C4-2B (cell line): Measurements from ENCODE around the gene ORMDL1.
A peak's percentile ranks its signal among the peaks of the same experiment; 100 is the strongest.
"Not testable (repeated sequence)": the region's sequence is repeated elsewhere in the genome, so short reads cannot be mapped to it uniquely, and the experiment has no call there.

ENCODE experiments used
- H3K27ac ChIP-seq: fragments of 450-650 bp; 2 replicates; pipeline ENCODE4 v1.5.1; 2017
- CTCF ChIP-seq: fragments of 450-650 bp; conservative IDR thresholded peaks from 2 replicates; pipeline ENCODE4 v1.5.1; 2017; ENCODE audit warnings: mild to moderate bottlenecking
- ZFX ChIP-seq: fragments of 450-650 bp; IDR thresholded peaks from 2 replicates; pipeline ENCODE4 v1.6.1; 2017

ORMDL1 gene

DNA sequence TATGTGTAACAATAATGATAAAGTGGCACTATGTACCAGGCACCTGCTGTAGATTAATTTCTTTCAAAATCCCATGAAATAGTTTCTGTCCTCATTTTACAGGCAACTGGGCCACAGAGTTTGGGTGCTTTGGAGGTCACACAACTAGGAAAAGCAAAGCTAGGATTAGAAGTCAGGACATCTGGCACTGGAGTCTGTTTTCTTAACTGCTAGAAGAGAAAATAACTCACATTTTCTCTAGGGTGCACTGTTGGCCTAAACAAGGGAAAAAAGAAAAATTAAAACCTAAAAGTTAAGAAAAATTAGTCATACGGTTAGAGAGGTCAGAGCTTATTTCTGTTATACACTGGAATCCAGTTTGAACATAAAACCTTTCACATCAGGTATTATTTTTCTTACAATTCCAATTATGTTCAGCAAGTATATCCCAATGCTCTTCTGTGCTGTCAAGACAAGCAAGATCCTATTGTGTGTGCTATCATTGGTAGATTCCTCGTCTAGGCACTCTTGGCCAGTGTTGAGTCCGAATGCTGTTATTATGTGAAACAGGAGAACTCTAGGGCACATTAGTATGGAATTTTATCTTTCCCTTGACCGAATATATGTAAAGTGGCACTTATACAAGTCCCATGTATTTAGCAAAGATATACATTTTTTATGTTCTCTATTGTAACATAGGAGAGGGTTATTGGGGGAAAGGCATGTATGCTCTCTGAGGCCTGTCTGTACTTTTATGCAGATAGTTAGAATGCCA lies 20.1 kb downstream of the ORMDL1 start:
- no peak overlapping the region for H3K27ac ChIP-seq
- no peak for TF ChIP-seq ZFX
- no peak for TF ChIP-seq CTCF

GRCh38 chr2:189762551-189763298 lies 21.4 kb downstream of the ORMDL1 start, which contains the start of gene OSGEPL1:
Gene OSGEPL1, minus strand, starts transcription at chr2:189762792. Its CDS starts 1,152 bp downstream, at chr2:189761640.
- TF ChIP-seq ZFX (no peak), CTCF (peak; percentile 70)
- H3K27ac ChIP-seq = peak within 1 kb of the TSS; percentile 91

- 0 out of 2 replicates have a peak, but pooled peaks have one; percentile 14 for TF ChIP-seq ZFX
- TF ChIP-seq CTCF = no peak
Observed at GRCh38 chr2:189762229-189762550, 21.9 kb downstream of the ORMDL1 start.

DNA sequence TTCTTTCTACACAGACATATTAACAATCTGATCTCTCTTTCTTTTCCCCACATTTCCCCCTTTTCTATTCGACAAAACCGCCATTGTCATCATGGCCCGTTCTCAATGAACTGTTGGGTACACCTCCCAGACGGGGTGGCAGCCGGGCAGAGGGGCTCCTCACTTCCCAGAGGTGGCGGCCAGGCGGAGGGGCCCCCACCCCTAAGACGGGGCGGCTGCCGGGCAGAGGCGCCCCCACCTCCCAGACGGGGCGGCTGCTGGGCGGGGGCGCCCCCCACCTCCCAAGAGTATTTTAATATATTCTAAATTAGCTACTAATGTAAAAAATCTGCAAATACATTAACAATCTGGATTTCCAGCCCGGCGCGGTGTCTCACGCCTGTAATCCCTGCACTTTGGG lies 24.0 kb downstream of the ORMDL1 start:
- not testable (repeated sequence) for H3K27ac ChIP-seq

More at GRCh38 chr2:189762229-189762550, 21.9 kb downstream of the ORMDL1 start:
- H3K27ac ChIP-seq = peak overlapping the region; percentile 91

- H3K27ac ChIP-seq = no peak overlapping the region
- no peak for TF ChIP-seq CTCF
Observed at GRCh38 chr2:189756311-189756952, 27.7 kb downstream of the ORMDL1 start.

DNA sequence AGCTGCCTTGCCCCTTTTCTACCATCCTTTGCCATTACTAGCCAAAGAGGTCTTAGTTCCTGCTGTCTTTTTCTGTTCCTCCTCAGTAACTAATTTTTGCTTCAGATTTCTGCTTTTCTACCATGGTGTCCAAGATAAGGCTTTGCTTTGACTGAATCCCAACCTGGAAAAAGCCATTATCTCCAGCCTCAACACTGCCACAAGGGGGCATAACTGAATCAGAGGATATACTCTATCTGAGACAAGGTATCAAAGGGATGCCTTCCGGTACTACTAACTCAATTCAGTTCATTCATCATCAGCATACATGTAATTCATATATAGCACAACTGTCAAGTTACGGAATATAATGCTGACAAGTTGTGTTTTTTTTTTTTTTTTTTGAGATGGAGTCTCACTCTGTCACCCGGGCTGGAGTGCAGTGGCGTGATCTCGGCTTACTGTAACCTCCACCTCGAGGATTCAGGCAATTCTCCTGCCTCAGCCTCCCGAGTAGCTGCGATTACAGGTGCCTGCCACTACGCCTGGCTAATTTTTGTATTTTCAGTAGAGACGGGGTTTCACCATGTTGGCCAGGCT lies 33.0 kb downstream of the ORMDL1 start:
- peak; percentile 82 for TF ChIP-seq CTCF
- TF ChIP-seq ZFX = no peak

GRCh38 chr2:189729430-189729829 lies 54.7 kb downstream of the ORMDL1 start:
- H3K27ac ChIP-seq = no peak overlapping the region
- TF ChIP-seq CTCF = no peak

More for the DNA sequence above, 33.0 kb downstream of the ORMDL1 start:
- H3K27ac ChIP-seq = no peak overlapping the region
